Nucleus accumbens (tissue), 56 donors: ENCODE measurements around the gene DNAAF8.
"Not testable (repeated sequence)": the region's sequence is repeated elsewhere in the genome, so short reads cannot be mapped to it uniquely, and the experiment has no call there.

ENCODE experiments used
- DNase-seq, 56 donors: peaks; one replicate each; lab custom pipeline; 2025; lab: John Stamatoyannopoulos, UW

DNAAF8 gene

DNA sequence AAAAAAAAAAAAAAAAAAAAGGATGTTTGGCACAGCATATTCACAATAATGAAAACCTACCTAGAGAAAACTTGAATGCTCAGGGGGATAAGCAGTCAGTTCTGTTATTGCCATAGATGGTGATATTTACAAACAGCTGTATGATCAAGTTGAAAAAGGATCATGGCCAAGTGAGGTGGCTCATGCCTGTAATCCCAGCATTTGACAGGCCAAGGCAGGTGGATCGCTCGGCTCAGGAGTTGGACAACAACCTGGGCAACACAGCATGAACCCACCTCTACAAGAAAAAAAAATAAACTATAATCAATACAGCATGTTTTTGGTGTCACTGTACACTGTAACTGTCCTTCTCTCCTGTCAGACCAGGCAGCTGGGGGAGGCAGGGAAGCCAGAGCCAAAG lies 19.3 kb upstream of the DNAAF8 start:
- DNase-seq: no peak

GRCh38 chr16:4718466-4718865 lies 15.9 kb upstream of the DNAAF8 start:
- DNase-seq: no peak

GRCh38 chr16:4723071-4723767 lies 11.1 kb upstream of the DNAAF8 start:
- no peak for DNase-seq

- no peak for DNase-seq
Observed at GRCh38 chr16:4724661-4725270, 9.6 kb upstream of the DNAAF8 start.

DNA sequence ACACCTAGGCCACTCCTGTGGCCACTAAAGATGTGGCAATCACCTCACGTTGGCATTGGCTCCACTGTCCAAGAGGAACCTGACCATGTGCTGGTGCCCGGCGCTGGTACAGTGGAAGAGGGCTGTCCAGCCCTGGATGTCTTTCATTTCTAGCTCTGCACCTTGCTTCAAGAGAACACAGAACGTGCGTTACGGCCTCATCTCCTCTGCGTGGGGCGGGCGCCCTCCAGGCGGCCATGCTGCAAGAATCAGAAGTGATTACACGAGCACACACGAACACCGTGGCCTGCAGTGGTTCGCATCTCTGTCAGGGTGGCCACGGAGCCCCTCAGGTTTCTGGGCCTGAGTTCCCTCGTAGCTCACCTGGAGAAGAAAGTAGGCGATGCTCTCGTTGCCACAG lies 7.7 kb upstream of the DNAAF8 start:
- DNase-seq: no peak

GRCh38 chr16:4728676-4729075 lies 5.7 kb upstream of the DNAAF8 start:
- no peak for DNase-seq

DNA sequence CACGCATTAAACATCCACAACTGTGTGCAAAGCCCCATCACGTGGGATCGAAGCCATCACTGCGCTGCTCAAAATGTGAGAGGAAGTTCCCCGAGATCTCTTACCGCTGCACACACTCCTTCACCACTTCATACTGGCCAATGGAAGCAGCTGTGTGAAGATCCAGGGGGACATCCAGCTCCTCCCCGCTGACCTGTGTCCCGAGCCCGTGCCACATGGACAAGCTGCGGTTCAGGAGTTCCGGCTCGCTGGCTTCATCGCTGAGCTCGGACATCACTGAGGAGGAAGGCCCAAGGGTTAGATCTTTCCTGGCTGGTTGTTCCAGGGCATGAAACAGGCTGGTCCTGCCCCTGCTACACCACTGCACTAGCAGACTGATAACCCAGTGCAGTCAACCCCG lies 4.5 kb upstream of the DNAAF8 start:
- no peak for DNase-seq

GRCh38 chr16:4733211-4733742 lies 1.1 kb upstream of the DNAAF8 start:
- DNase-seq: no peak

- peak in 3 of 56 donors; percentile 34 to 57 (median 55) for DNase-seq
Observed at GRCh38 chr16:4733747-4734062, 632 bp upstream of the DNAAF8 start.

GRCh38 chr16:4734730-4735535 lies 596 bp downstream of the DNAAF8 start:
- peak; percentile 28 to 91 (median 76) for DNase-seq

GRCh38 chr16:4736546-4736945 lies 2.2 kb downstream of the DNAAF8 start:
- DNase-seq: no peak

GRCh38 chr16:4737545-4737944 lies 3.2 kb downstream of the DNAAF8 start:
- DNase-seq: no peak

DNA sequence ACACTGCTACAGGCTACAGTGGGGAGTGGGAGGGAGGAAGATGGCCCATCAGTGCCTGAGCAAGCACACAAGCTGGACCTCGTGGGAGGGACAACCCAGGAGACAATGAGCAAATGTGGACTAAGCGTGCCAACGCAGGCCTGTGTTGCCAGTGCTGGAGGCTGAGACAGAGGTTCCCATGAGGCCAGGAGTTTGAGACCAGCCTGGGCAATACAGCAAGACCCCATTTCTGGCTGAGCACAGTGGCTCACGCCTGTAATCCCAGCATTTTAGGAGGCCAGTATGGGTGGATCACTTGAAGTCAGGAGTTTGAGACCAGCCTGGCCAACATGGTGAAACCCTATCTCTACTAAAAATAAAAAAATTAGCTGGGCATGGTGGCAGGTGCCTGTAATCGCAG lies 4.0 kb downstream of the DNAAF8 start:
- not testable (repeated sequence) for DNase-seq

GRCh38 chr16:4743226-4743878 lies 9.0 kb downstream of the DNAAF8 start:
- DNase-seq: no peak

DNA sequence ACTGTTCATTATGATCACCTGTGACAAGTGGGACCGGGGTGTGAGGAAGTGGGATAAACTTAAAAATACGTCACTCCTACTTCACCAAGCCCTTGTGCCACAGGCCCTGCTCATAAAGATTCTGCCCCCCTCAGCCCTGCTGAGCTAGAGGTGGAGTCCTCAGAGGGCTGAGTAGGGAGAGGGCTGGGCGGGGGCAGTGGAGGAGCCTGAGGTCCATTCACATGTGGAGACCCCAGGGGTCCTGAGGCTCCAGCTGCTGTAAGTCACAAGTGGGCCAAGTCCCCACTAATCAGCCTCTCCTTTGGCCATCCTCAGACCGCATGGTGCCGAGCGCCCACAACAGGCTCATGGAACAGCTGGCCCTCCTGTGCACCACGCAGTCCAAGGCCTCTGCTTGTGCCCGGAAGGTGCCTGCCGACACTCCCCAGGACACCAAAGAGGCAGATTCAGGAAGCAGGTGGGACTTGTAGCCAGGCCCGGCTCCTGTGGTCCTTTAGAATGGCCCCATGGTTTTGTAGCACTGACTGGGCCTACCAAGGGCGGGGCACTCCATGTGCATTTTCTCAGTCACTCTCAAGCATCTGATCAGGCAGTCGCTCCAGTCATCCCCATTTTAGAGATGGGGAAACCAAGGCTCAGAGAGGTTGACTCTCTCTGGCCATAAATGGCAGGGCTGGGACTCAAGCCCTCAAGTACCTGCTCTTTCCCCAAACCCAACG lies 10.4 kb downstream of the DNAAF8 start:
- no peak for DNase-seq

DNA sequence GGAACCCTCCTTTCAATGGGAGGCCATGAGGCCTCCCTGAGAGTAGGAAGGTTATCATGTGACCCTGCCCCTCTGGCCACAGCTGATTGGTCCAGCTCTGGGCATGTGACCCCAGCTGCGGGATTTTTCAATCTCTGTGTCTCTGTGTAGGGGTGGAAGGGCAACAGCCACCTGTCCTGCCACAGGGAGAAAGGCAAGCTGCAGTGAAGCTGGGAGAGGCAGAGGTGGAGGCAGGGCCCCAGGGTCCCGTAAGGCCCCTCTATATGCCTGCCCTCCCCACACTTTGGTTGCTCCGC lies 10.9 kb downstream of the DNAAF8 start:
- DNase-seq: no peak

- no peak for DNase-seq
Observed at GRCh38 chr16:4746215-4746614, 11.9 kb downstream of the DNAAF8 start.

DNA sequence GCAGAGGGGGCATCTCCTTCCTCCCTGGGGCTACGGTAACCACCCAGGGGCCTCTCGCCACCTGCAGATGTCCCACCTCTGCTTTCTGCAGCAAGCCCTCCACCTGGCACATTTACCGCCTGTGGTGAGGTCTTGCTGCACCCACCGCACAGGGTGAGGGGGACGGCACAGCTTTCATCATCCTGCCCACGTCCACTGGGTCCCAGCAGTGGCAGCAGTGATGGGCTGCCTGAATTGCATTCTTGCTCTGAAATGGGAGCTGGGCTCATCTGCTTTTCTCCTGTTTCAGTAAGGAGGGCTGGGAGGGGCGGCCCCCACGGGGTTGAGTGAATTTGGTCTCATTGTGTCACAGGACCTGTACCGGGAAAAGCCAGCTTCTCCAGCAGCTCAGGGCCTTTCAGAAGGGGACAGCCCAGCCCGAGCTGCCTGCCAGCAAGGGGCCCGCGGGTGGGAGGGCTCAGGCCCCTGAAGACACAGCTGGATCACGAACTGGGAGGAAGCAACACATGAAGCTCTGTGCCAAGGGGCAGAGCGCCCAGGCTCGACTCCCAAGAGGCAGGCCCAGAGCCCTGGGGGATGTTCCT lies 12.7 kb downstream of the DNAAF8 start:
- peak in 21 of 56 donors; percentile 5 to 42 (median 26) for DNase-seq

DNA sequence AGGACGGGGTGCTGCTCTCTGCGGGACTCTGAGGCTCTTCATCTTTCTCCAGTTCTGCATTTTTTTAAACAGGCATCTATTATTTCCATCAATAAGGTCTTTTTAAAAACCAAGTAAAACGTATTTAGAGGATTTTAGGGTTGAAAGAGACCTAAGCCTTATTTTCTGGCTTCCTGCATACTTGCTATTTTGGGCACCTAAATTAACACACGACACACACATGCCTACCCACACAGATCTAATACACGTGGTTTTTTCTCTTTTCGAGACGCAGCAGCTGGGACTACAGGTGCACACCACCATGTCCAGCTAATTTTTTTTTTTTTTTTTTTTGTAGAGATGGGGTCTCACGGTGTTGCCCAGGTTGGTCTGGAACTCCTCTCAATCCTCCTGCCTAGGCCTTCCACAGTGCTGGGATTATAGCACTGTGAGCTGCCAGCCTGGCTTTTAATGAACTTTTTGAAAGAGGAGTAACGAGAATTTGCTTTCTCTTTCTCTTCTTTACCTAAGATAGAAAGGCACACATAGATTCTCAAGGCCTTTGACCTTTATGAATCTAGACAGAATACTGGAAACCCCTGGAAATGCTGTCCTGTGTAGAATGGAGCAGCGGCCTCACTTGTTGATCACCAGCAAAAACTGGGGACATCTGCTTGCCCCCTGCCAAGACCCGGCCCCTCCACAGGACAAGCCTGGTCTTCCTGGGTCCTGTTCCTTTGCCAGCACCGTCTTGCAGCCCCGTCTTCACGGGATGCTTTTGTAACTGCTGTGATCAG lies 13.8 kb downstream of the DNAAF8 start:
- DNase-seq: peak in 2 of 56 donors; percentile 13 to 16
